KMS-11 (cell line): ENCODE results near the gene JUND.

Experiments
- H2AFZ ChIP-seq: fragments of 200-600 bp; sonication (generic); 2 replicates; pipeline ENCODE4 v1.6.1; 2016; ENCODE audit warnings: antibody characterized with exemption, mixed run types, low read depth
- H3K27ac ChIP-seq: fragments of 200-600 bp; sonication (generic); 2 replicates; pipeline ENCODE4 v1.6.1; 2016; ENCODE audit warnings: mild to moderate bottlenecking, mixed run types
- H3K27me3 ChIP-seq: fragments of 200-600 bp; sonication (generic); 2 replicates; pipeline ENCODE4 v1.6.1; 2017; ENCODE audit warnings: mild to moderate bottlenecking, low read depth, mixed run types, moderate library complexity; ENCODE audit not compliant: insufficient read depth
- H3K36me3 ChIP-seq: fragments of 200-600 bp; sonication (generic); 2 replicates; pipeline ENCODE4 v1.6.1; 2017; ENCODE audit warnings: mild to moderate bottlenecking, mixed run types; ENCODE audit not compliant: insufficient read depth
- H3K4me1 ChIP-seq: fragments of 200-600 bp; sonication (generic); 2 replicates; pipeline ENCODE4 v1.6.1; 2016; ENCODE audit warnings: mild to moderate bottlenecking, low read depth, mixed run types; ENCODE audit not compliant: poor library complexity, severe bottlenecking
- H3K4me2 ChIP-seq: fragments of 200-600 bp; sonication (generic); 2 replicates; pipeline ENCODE4 v1.7.0; 2016; ENCODE audit warnings: mild to moderate bottlenecking, mixed run types
- H3K4me3 ChIP-seq: fragments of 200-600 bp; sonication (generic); IDR thresholded peaks from 2 replicates; pipeline ENCODE4 v1.6.1; 2017; ENCODE audit warnings: low read depth, low read length, mixed read lengths; ENCODE audit not compliant: insufficient read depth
- H3K79me2 ChIP-seq: fragments of 200-600 bp; sonication (generic); 2 replicates; pipeline ENCODE4 v1.6.1; 2016; ENCODE audit warnings: low read depth, mixed run types; ENCODE audit not compliant: insufficient read depth
- H3K9ac ChIP-seq: fragments of 200-600 bp; sonication (generic); 2 replicates; pipeline ENCODE4 v1.6.1; 2016; ENCODE audit warnings: mild to moderate bottlenecking, mixed run types
- H4K20me1 ChIP-seq: fragments of 200-600 bp; sonication (generic); 2 replicates; pipeline ENCODE4 v1.6.1; 2016; ENCODE audit warnings: mild to moderate bottlenecking, mixed run types; ENCODE audit not compliant: insufficient read depth
- TF ChIP-seq, protein P1 (sequence below): fragments of 200-600 bp; sonication (generic); conservative IDR thresholded peaks from 2 replicates; pipeline ENCODE4 v1.6.1; 2017; ENCODE audit warnings: low read depth, mild to moderate bottlenecking, antibody characterized with exemption, low read length, moderate library complexity, mixed read lengths

The JUND gene

DNA sequence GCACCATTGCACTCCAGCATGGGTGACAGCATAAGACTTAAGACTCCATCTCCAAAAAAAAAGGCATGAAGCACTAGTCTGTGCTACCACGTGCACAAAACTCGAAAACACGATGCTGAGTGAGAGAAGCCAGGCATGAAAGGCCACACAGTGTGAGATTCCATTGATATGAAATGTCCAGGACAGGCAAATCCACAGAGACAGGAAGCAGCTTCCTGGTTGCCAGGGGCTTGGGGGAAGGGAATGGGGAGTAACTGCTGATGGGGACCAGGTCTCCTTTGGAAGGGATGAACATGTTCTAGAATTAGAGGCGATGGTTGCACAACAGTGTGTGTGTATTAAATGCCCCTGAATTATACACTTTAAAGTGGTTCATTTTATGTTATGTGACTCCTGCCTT, 15.9 kb upstream of the JUND start:
- TF ChIP-seq, protein P1, sequence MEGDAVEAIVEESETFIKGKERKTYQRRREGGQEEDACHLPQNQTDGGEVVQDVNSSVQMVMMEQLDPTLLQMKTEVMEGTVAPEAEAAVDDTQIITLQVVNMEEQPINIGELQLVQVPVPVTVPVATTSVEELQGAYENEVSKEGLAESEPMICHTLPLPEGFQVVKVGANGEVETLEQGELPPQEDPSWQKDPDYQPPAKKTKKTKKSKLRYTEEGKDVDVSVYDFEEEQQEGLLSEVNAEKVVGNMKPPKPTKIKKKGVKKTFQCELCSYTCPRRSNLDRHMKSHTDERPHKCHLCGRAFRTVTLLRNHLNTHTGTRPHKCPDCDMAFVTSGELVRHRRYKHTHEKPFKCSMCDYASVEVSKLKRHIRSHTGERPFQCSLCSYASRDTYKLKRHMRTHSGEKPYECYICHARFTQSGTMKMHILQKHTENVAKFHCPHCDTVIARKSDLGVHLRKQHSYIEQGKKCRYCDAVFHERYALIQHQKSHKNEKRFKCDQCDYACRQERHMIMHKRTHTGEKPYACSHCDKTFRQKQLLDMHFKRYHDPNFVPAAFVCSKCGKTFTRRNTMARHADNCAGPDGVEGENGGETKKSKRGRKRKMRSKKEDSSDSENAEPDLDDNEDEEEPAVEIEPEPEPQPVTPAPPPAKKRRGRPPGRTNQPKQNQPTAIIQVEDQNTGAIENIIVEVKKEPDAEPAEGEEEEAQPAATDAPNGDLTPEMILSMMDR: no peak
- peaks cover 7% of the 10 kb centered on the region for H3K4me1 ChIP-seq
- H3K4me3 ChIP-seq: no peak overlapping the region

DNA sequence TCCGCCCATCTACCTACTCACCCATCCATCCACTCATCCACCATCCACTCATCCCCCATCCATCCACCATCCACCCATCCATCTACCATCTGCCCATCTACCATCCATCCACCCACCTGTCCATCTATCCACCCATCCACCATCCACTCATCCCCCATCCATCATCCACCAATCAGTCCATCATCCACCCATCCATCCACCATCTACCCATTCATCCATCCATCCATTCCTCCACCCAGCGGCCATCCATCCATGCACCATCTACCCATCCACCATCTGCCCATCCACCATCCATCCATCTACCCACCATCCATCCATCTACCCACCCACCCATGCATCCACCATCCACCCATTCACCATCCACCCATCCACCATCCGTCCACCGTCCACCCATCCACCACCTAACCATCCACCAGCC, 13.6 kb upstream of the JUND start:
- Histone ChIP-seq H3K36me3 (no peaks in the 10 kb centered on the region), H3K9ac (no peak overlapping the region), H3K27me3 (no peaks in the 10 kb centered on the region), H3K79me2 (no peaks in the 10 kb centered on the region), H3K27ac (no peak overlapping the region), H2AFZ (no peak overlapping the region), H3K4me3 (no peak overlapping the region), H3K4me1 (peaks cover 23% of the 10 kb centered on the region), H4K20me1 (no peaks in the 10 kb centered on the region), H3K4me2 (no peak overlapping the region)
- TF ChIP-seq, protein P1: no peak

More for the DNA sequence above, 15.9 kb upstream of the JUND start:
- no peak overlapping the region for H3K9ac ChIP-seq
- H3K79me2 ChIP-seq: no peaks in the 10 kb centered on the region
- no peaks in the 10 kb centered on the region for H3K27me3 ChIP-seq
- H3K4me2 ChIP-seq: no peak overlapping the region
- no peak overlapping the region for H2AFZ ChIP-seq
- H4K20me1 ChIP-seq: no peaks in the 10 kb centered on the region
- H3K27ac ChIP-seq: no peak overlapping the region
- no peaks in the 10 kb centered on the region for H3K36me3 ChIP-seq

DNA sequence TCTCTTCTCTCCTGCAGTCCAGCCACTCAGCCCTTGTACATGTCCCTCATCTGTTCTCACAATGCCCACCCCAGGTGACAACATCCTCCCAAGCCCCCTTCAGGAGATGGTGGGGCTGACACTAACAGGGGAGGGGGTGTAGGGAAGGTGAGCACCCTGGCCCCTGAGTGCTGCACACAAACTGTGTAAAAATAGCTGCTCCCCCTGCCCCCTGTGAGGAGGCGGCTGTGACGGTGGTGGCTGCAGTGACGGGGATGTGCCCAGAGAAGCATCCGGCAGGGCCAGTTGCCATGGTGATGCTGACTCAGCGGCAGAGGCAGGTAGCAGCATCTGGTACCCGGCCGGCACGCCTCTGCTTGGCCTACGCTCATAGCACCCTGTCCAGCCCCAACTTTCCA, 13.0 kb upstream of the JUND start:
- no peaks in the 10 kb centered on the region for H3K36me3 ChIP-seq
- no peaks in the 10 kb centered on the region for H3K27me3 ChIP-seq
- no peak overlapping the region for H3K4me3 ChIP-seq
- TF ChIP-seq, protein P1: no peak
- no peaks in the 10 kb centered on the region for H4K20me1 ChIP-seq
- no peak overlapping the region for H3K4me2 ChIP-seq
- H2AFZ ChIP-seq: no peak overlapping the region
- peaks cover 29% of the 10 kb centered on the region for H3K4me1 ChIP-seq
- no peaks in the 10 kb centered on the region for H3K79me2 ChIP-seq
- no peak overlapping the region for H3K9ac ChIP-seq
- no peak overlapping the region for H3K27ac ChIP-seq

DNA sequence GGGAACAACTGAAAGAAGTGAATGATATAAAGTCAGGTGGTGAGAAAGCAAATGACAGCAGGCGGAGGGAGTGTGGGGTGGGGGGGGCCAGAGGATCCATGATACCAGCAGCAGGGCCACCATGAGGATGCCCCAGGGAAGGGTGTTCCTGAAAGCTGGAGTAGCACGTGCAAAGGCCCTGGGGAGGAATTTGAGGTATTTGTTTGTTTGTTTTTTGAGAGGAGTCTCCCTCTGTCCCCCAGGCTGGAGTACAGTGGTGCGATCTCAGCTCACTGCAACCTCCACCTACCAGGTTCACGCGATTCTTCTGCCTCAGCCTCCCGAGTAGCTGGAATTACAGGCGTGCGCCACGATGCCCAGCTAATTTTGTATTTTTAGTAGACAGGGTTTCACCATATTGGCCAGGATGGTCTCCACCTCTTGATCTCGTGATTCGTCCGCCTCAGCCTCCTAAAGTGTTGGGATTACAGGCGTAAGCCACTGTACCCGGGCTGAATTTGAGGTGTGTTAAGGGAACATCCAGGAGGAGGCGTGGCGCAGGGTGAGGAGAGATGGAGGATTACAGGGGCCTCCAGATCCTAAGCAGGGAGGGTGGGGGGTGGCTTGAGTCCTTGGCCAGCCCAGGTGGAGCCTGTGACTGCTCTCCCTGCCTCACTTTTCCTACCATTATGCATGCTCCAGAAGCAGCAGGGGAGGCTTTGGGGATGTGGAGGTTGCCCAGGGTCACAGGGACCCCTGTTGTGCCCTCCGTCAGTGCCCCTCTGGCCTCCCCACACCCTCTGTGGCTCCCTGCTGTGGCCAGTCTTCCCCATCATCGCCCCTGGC, 12.4 kb upstream of the JUND start:
- no peak overlapping the region for H3K27ac ChIP-seq
- H3K79me2 ChIP-seq: no peaks in the 10 kb centered on the region
- no peak overlapping the region for H3K9ac ChIP-seq
- H3K4me1 ChIP-seq: peaks cover 30% of the 10 kb centered on the region
- peak overlapping the region; percentile 94; the same call in 1 of the 2 replicates for H3K4me2 ChIP-seq
- TF ChIP-seq, protein P1: no peak
- H3K36me3 ChIP-seq: no peaks in the 10 kb centered on the region
- no peak overlapping the region for H2AFZ ChIP-seq
- no peak overlapping the region for H3K4me3 ChIP-seq
- H4K20me1 ChIP-seq: no peaks in the 10 kb centered on the region
- no peaks in the 10 kb centered on the region for H3K27me3 ChIP-seq
